Head of caudate nucleus (tissue), 42 donors: ENCODE measurements around the gene MAST4.

Source experiments
- DNase-seq, 42 donors: peaks; one replicate each; pipeline versions ENCODE4 v3.0.0 to v3.0.0-alpha.2; 2020 to 2021; ENCODE audit warnings: mixed read lengths in 7 of 42
- intact Hi-C: fragments of 100-400 bp; cut with DNase I; formaldehyde crosslinking; loops from one replicate; pipeline ENCODE4 v1.15.0; 2022

The MAST4 gene

DNA sequence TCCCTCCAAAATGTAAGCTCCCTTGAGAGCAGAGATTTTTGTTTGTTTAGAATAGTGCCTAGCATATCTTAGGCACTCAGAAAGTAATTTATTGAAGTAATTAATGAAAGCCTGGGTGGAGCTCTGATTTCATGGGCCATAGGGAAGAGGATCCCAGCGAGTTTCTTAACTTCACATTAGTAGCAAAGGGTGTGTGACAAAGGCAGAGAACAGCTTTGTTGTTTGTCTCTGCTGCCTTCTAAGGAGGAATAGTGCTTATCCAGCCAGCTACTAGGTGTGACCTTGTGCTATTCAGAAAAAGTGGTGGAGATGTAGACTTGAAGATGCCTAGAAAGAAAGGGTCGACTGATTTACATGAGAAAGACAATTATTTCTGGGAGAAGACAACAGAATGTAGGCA, 451.4 kb downstream of the MAST4 start:
- intact Hi-C loops, result no loop called here

DNA sequence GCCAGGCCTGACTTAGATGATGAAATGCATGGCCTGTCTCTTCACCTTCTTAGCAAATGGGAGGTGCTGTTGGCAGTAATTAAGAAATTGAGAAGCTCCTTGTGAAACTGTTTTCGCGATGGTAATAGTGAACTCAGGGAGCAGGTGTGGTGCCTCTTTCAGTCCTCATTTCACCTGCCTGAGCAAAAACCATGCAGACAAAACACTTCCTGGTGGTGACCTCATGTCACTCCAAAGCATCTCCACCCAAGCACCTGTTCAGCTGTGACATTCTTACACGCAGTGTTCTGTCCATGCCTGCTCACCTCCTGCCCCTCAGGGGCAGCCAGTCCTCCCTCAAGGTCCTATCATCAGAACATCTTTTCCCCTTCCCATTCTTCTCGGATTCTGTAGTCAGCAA, 453.9 kb downstream of the MAST4 start:
- intact Hi-C loops, result no loop called here

More for the DNA sequence above, 451.4 kb downstream of the MAST4 start:
- DNase-seq, result no peak

GRCh38 chr5:67050635-67051034, 454.4 kb downstream of the MAST4 start:
- intact Hi-C loops, result no loop called here
- DNase-seq, result no peak

More for the DNA sequence above, 453.9 kb downstream of the MAST4 start:
- DNase-seq, result no peak

DNA sequence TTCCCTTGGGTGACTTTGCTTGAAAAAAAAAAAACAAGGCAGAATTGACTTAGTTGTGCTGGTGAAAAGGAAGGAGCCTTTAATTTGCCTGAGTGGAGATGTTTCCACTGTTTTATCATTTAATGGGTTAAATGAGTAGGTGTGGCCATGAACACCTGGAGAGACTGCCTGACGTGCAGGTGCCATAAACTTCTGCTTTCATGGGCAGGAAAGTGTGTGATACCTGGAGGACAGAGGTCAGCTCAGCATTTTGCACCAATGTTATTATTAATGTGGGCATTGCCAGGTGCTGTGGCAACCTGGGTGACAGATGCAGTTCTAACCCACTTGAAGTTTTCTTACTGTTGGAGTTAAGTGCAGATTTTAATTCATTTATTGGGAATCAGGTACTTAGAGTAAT, 455.0 kb downstream of the MAST4 start:
- intact Hi-C loops, result no loop called here
- DNase-seq, result no peak

GRCh38 chr5:67052034-67052433, 455.8 kb downstream of the MAST4 start:
- DNase-seq, result no peak
- intact Hi-C loops, result no loop called here

GRCh38 chr5:67053229-67053628, 457.0 kb downstream of the MAST4 start:
- intact Hi-C loops, result no loop called here

DNA sequence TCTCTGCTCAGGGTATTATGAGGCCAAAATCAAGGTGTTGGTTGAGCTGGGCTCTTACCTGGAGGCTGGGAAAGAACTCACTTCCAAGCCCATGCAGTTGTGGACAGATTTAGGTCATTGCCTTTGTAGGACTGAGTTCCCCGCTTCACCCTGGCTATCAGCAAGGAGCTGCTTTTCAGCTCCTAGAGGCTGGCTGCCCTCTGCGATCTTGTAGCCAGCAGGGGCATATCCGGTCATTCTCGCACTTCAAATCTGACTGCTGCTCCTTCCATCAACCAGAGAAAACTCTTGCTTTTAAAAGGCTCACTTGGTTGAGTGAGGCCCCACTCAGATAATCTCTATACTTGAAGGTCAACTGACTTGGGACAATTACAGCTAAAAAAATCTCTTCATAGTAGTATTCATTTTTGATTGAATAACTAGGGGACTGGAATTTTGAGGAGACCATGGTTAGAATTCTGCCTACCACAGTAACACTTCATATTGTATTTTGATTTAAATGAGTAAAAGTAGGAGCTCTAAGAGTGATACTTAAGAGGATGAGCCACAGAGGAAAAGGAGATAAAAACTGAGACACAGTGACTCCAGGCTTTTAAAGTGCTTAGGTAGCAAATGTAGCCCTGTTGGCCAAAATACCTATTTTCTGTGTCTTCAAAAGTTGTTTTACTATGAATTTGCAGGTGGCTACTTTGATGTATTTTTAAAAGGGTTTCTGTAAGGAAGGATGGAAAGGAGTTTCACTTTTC, 463.0 kb downstream of the MAST4 start:
- intact Hi-C loops, result no loop called here
- no peak for DNase-seq

More at GRCh38 chr5:67053229-67053628, 457.0 kb downstream of the MAST4 start:
- no peak for DNase-seq

DNA sequence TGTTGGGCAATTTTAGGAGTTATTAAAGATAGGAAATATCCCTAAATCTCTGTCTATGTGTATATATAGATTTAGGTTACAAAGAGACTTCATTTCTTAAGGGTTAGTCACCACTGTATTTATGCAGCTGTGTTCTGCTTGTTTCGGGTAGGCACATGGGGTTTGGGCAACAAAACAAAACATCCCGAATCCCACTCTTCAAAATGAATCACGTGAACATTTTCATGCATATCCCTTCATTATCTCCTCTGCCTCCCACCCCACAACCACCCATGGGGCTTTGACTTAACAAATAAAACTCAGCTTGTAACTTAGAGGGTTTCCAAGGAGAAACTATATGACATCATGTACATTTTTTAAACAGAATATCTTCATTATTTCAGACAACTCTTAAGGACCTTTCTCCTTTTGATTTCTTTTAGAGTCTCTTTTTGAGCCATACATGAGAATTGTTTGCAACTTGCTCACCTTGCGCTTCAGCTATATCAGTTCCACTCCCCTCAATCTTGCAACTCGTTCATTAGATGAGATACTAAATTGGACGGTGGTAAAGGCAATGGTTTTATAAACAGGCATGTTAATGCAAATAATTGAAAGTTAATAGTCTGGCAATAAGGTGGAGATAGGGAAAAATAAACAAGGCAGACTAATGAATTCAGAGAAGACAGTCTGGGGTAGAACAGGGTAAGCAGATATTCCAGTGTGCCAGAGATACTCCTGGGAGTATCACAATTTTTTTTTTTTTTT, 463.7 kb downstream of the MAST4 start:
- intact Hi-C loops, result no loop called here
- DNase-seq, result no peak

DNA sequence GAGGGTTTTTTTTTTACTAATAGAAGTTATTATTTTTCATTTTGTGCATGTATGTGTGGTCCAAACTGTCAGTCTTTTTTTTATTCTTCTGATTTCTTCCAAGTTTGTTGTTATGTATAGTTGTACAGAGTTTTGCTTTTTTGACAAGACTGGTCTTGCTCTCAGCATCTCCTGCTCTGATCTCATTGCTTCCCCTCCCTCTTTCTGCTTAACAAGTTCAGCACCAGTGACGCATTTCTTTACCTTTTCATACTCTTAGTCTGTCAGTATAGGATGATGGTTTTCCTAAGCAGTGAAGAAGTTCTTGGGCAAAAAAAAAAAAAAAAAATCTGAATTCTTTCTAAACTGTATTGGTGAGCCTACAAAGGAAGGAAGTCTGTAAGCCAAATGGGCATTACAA, 465.3 kb downstream of the MAST4 start:
- DNase-seq, result no peak
- intact Hi-C loops, result no loop called here

DNA sequence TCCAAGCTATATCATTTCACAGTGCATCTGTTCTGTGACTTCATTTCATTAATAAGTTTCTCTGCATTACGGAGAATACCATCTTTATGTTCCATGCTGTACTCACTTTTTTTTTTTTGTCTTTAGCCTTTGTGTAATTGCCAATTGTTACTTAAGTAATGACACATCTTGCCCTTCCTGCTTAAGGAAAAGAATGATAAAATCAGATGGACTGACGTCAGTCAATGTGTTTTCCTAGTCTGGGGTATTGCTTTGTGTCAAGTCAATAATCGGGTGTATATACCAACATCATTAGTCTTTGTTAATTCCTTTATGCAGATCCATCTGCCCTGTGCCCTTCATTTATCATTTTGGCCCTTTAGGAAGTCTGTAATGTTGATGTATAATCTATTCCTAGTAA, 466.9 kb downstream of the MAST4 start:
- no peak for DNase-seq
- intact Hi-C loops, result no loop called here

DNA sequence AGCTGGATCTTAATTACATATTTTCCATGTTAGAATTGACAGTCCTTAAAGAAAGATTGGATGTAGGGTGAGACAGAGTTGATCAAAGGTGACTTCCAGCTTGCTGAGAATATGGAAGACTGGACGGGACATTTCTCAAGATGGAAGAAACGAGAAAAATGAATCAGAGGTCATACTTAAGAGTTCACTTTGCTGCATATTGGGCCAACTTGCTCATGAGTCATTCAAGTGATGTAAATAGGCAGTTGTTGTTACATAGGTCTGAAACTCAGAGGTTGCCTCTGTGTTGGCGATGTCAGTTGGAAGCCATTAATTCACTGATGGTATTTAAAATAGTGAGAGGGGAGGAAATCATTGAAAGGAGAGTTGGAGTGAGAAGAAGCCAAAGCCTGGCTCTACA, 467.6 kb downstream of the MAST4 start:
- intact Hi-C loops, result no loop called here
- no peak for DNase-seq

DNA sequence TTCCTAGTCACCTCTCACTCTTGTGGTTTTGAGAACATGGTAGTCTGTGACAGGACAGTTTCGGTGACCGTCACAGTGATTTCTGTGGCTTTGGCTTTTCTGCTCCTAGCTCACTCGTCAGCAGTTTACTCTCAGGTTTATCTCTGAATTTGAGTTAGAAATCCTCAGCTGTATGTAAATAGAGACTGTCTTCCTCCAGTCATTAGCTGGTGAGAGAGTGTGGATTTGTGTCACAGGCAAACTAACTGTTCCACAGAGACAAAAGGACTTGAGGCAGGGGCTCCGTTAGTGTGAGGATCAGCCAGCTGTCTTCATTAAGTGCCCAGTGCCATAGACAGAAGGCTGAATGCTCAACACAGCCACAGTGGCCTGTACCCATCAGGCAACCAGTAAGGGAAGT, 469.0 kb downstream of the MAST4 start:
- no peak for DNase-seq
- intact Hi-C loops, result no loop called here

DNA sequence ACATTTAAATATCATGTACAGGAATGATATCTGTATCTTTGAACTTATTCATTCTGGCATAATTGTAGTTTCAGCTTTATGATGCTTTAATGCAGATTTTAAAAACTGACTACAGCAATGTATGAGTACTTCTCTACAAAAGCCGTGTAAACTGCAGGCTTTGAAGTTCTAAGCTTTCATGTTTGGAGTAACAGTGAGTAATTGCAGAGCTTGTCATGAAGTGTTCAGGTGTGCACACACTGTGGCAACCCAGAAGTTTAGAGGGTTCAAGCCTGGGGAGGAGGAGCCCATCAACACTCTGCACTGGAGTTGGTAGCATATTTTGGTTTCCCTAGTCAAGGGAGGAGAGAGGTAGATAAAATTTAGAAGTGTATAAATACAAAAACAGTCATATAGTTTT, 469.5 kb downstream of the MAST4 start:
- intact Hi-C loops, result no loop called here
- DNase-seq, result no peak

GRCh38 chr5:67066815-67067214, 470.6 kb downstream of the MAST4 start:
- intact Hi-C loops, result no loop called here
- no peak for DNase-seq

DNA sequence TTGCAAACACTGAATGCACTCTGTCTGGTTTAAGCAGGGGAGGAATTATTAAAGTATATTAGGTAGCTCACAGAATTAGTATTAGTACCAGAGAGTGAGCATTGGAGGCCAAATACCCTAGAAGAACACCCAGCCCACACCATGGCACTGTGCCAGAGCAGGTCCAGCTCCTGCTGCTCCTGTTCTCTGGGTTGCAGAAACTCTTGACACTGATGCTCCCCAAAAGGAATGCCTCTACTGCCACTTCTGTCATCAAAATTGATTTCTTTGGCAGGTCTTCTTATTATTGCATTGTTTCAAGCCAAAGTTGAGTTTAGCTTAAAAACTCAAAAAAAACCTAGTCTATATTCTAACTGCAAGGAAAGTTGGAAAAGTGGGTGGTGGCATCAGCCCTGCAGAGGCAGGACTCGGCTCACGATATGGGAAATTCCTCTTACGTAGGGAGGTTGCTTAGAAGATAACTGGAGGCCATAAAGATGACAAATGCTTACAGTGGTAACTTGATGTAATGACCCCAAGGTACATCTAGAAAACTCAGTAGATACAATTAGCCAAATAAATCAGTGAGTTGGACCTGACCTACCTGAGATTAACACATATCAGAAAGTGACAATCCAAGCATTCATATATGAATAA, 477.0 kb downstream of the MAST4 start:
- intact Hi-C loops, result no loop called here
- DNase-seq, result no peak

DNA sequence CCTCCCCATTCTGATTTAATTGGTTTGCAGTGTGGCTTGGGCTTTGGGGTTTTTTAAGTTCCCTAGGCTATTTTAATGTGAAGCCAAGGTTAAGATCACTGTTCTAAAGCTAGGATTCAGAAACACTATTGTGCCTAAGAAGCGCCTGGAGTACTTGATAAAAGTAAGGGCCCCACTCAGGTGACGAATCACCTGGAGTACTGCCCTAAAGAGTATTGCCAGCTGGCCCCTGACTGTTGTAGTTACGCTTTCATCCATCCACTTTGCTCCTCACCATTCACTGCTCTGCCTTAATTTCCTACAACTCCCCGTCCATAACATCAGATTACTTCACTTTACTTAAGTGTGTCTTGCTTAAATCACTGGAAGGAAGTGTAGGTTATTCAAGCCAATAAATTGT, 481.1 kb downstream of the MAST4 start:
- intact Hi-C loops, result no loop called here
- DNase-seq, result no peak

GRCh38 chr5:67081261-67081660, 485.1 kb downstream of the MAST4 start:
- DNase-seq, result no peak
- intact Hi-C loops, result no loop called here

GRCh38 chr5:67082941-67083340, 486.7 kb downstream of the MAST4 start:
- DNase-seq, result no peak
- intact Hi-C loops, result no loop called here

- no peak for DNase-seq
These were observed 489.4 kb downstream of the MAST4 start for GRCh38 chr5:67085616-67086015.

DNA sequence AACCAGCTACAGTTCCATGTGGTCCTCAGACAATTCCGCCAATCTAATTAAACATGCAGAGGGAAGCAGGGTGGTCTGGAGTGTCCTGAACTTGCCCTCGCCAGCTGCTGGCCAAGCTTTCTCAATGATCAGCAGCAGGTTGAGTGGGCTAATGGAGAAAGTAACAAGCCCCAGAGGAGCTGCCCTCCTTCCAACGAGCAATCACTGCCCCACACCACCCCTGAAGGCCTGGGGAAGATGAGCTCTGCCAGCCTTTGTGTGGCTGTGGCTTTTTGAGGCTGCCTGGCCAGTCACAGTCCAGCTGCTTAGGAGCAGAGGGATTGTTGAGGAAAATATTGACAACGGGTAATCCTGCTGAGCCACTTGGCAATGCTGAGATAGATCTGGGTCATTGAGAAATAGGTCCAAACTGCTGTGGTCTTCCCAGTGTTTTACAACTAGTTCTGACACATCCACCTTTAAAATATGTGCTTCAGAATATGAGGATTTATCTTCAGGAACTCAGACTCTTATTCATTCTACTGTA, 493.1 kb downstream of the MAST4 start:
- DNase-seq, result peak in 1 of 42 donors; percentile 8
- intact Hi-C loops, result no loop called here

More at GRCh38 chr5:67085616-67086015, 489.4 kb downstream of the MAST4 start:
- intact Hi-C loops, result no loop called here
